GM18861 (cell line): ENCODE results near the gene ZIM2.

Experiments used
- ATAC-seq: cut with Tn5 transposase; IDR thresholded peaks from one replicate; pipeline ENCODE4 v1.9.1; 2021; ENCODE audit not compliant: unreplicated experiment

Gene ZIM2

GRCh38 chr19:56811480-56811879 lies 29.0 kb downstream of the ZIM2 start:
- no peak for ATAC-seq

DNA sequence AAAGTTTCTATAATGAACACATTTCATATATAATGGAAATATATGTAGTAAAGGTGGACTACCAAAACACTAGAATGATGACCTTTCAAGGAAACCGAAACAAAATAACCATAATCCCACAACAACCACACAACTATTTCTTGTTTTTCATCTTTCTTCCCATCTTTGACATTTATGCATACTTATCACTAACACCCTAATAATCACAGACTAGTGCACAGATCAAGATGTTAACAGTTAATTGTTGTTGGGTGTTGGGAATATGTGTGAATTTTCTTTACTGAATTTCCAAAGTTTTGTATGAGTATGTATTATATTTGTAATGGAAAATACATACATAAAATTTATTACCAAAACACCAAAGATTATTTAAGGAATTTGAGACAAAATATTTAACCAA lies 30.3 kb downstream of the ZIM2 start:
- ATAC-seq: no peak

DNA sequence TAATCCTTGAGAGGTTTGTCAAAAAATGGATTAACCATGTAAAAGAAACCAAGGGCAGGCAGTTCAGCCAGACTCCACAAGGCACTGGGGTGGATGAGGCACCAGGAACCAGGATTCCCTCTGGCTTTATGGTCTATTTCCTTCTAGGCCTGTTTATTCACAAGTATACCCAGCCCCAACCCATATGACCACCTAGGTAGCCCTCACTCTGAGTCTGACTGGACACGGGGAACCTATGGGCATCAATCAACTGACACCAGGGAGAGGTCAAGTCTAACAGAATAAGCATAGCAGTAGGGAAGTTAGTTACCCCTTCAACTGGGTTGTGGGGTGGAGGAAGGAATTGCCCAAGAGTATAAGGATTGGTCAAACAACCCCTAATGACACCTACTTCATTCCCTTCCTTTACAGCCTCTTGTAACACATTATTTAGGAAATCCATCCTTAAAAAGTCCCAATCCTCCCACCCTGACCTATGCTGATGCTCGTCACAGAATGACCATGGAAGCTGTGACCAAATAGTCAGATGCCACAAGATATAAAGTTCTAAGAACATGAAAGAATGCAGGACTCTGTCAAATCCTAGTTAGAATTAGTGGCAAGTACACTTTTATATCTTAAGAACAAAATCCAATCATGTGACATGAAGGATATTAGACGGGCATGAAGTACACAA lies 31.7 kb downstream of the ZIM2 start:
- ATAC-seq: no peak

DNA sequence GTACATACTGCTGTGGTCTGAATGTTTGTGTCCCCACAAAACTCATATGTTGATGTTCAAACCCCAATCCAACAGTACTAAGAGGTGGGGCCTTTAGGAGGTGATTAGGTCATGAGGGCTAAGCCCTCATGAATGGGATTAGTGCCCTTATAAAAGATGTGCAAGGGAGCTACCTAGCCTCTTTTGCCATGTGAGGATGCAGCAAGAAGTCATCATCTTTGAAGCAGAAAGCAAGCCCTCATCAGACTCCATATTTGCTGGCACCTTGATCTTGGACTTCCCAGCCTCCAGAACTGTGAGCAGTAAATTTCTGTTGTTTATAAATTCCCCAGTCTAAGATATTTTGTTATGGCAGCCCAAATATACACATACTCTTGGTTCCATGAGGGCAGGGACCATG lies 33.9 kb downstream of the ZIM2 start:
- no peak for ATAC-seq

DNA sequence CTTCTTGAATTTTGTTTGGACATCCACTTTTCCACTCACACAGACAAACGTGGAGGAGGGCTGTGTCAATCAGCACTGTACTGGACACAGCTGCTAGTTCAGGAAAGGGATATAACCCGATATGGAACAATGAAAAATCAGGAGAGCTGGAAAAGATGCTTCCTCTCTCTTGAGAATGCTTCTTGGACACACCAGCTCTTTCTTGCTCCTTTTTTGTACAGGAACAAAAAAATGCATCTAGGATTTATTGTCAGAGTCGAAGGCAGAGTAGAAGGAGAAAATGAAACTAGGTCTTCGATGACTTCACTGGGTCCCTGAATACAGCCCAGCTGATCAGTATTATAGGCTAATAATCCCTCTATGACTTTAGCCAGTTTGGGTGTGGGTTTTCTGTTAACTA lies 62.2 kb downstream of the ZIM2 start:
- no peak for ATAC-seq

GRCh38 chr19:56769650-56770049 lies 70.9 kb downstream of the ZIM2 start:
- no peak for ATAC-seq

DNA sequence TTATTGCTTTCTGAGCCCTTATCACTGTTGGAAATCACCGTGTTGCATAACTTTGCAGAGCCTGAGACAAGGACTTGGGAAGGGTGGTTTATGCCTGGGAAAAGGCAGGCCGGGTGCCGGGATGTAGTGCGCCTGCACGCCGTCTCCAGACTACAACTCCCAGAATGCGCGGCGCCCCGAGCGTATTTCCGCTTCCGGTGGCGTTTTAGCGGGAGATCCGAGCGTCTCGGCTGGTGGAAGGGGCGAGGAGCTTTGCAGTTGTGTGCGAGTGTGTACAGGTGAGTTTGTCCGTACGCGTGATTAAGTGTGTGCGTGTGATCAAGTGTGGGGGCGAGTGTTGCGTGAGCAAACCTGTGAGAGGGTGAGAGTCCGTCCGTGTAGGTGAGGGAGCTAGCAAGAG lies 75.4 kb downstream of the ZIM2 start:
- ATAC-seq: no peak

- no peak for ATAC-seq
Observed at GRCh38 chr19:56764196-56764695, 76.3 kb downstream of the ZIM2 start.

- ATAC-seq: no peak
Observed at GRCh38 chr19:56760842-56761241, 79.7 kb downstream of the ZIM2 start.

DNA sequence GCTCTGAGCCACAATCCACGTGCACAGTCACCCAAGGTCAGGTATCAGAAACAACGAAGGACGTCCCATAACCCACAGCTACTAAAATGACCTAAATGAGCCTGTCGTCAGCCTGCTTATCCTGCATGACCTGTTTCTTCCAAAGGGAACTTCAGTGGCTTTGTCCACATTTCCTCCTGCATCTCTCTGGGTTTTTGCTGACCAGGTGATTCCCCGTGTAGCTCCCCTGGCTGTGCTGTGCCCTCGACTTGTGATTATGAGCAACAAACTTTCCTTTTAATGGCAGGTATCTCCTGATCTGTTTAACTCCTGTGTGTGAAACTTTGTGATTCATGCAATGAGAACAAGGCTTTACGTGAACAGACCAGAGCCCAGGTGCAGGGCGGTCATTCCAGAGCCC lies 81.0 kb downstream of the ZIM2 start:
- ATAC-seq: no peak

DNA sequence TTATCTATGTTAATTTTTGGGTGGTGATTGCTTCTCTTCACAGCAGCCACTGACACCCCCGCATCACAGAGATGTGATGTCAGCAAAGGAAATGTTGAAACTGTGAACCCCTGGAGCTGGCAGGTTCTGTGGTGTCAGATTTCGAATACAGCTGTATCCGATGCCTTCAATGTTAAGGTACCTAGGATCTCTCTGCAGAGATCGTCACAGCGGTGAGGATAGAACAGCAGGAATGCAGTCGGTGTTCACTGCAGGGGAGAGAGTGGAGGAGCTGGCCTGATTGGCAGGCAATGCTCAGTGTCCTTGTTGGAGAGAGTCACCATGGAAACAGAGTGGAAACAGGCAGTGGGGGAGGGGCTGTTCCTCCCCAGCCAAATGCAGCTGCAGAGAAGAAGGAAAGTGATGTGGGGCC lies 89.4 kb downstream of the ZIM2 start:
- no peak for ATAC-seq

DNA sequence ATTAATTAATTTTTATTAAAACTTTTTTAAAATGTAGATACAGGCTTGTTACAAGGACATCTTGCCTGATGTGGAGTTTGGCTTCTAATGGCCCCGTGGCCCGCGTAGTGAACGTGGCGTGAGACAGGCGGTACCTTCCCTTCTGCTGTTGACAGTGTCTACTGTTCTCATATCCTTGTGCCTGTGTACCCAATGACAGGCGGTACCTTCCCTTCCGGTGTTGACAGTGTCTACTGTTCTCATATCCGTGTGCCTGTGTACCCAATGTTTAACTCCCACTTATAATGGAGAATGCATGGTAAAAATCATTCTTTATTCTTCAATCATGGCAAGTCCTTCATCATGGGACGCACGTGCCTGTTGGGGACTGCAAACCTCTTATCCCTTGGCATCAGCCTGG lies 89.9 kb downstream of the ZIM2 start:
- ATAC-seq: no peak

- no peak for ATAC-seq
Observed at GRCh38 chr19:56748378-56748777, 92.1 kb downstream of the ZIM2 start.

- no peak for ATAC-seq
Observed at GRCh38 chr19:56746367-56746766, 94.2 kb downstream of the ZIM2 start.

- ATAC-seq: no peak
Observed at GRCh38 chr19:56740501-56740900, 100.0 kb downstream of the ZIM2 start.

DNA sequence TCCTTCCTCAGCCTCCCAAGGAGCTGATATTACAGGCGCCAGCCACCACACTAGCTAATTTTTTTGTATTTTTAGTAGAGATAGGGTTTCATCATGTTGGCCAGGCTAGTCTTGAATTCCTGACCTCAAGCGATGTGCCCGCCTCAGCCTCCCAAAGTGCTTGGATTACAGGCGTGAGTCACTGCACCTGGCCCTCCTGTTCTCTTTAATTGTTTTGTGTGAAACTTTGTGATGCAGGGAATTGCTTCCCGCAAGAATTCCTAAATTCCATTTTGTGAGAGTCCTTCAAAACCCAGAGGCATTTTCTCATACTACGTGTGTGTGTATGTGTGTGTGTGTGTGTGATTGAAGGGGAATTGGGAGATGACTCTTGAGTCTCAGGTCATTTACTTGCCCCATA lies 104.0 kb downstream of the ZIM2 start:
- no peak for ATAC-seq

- no peak for ATAC-seq
Observed at GRCh38 chr19:56732976-56733375, 107.5 kb downstream of the ZIM2 start.

DNA sequence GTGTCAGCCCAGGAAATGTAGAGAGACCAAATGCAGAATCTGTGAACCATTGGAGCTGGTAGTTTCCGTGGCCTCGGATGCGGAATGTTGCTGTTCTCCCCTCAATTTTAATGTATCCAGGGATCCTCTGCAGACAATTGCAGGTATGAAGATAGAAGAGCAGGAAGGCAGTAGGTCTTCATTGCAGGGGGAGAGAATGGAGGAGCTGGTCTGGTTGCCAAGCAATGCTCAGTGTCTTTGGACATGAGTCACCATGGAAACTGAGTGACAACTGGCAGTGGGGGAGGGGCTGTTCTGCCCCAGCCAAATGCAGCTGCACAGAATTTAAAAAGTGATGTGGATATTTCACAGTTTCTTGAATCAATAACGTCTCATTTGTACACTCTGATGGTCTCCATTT lies 112.8 kb downstream of the ZIM2 start:
- ATAC-seq: no peak

GRCh38 chr19:56725829-56726424 lies 114.6 kb downstream of the ZIM2 start:
- ATAC-seq: no peak
